ENCODE results near the gene PDE3B.

The PDE3B gene

GRCh38 chr11:14892036-14892556 lies 248.5 kb downstream of the PDE3B start, which contains the start of gene CYP2R1:
Gene CYP2R1, minus strand, starts transcription at chr11:14892231. Its CDS starts 26 bp downstream, at chr11:14892205.
- peak; percentile 94 for DNase-seq

- no peak for DNase-seq
These were observed 249.0 kb downstream of the PDE3B start for GRCh38 chr11:14892577-14892976.

GRCh38 chr11:14894657-14895598 lies 251.3 kb downstream of the PDE3B start:
- peak; percentile 40 for DNase-seq

- DNase-seq, result no peak
These were observed 254.8 kb downstream of the PDE3B start for GRCh38 chr11:14898355-14898754.

GRCh38 chr11:14898906-14899305 lies 255.3 kb downstream of the PDE3B start:
- DNase-seq, result no peak

- no peak for DNase-seq
These were observed 259.2 kb downstream of the PDE3B start for GRCh38 chr11:14902650-14903350.

GRCh38 chr11:14904745-14905103 lies 261.1 kb downstream of the PDE3B start:
- DNase-seq, result peak; percentile 69

- DNase-seq, result peak; percentile 72
These were observed 261.8 kb downstream of the PDE3B start for GRCh38 chr11:14905104-14906033.

- DNase-seq, result no peak
These were observed 263.0 kb downstream of the PDE3B start for GRCh38 chr11:14906578-14906977.

- DNase-seq, result no peak
These were observed 263.4 kb downstream of the PDE3B start for GRCh38 chr11:14906993-14907392.

- DNase-seq, result peak; percentile 72
These were observed 264.0 kb downstream of the PDE3B start for GRCh38 chr11:14907411-14908213.

- peak; percentile 54 for DNase-seq
These were observed 264.7 kb downstream of the PDE3B start for GRCh38 chr11:14908214-14908880.

GRCh38 chr11:14914536-14914935 lies 270.9 kb downstream of the PDE3B start:
- DNase-seq, result no peak

GRCh38 chr11:14916403-14916802 lies 272.8 kb downstream of the PDE3B start:
- no peak for DNase-seq
